Trophoblast cell (in vitro differentiated cells and primary cell): ENCODE data around the gene ENO2.
"Not testable (repeated sequence)": the region's sequence is repeated elsewhere in the genome, so short reads cannot be mapped to it uniquely, and the experiment has no call there.

ENCODE experiments used
- DNase-seq, 2 donors: peaks; one replicate each; pipeline ENCODE4 v3.0.0-alpha.2; 2016
- H2AFZ ChIP-seq: 2 replicates; pipeline ENCODE4 v1.6.1; 2013; ENCODE audit warnings: low read length, moderate library complexity, mild to moderate bottlenecking; ENCODE audit not compliant: insufficient read depth, poor library complexity
- H2AK5ac ChIP-seq: 2 replicates; pipeline ENCODE4 v1.6.1; 2013; ENCODE audit warnings: mild to moderate bottlenecking, low read length
- H2BK120ac ChIP-seq: 2 replicates; pipeline ENCODE4 v1.6.1; 2013; ENCODE audit warnings: low read length, mild to moderate bottlenecking, moderate library complexity; ENCODE audit not compliant: insufficient read depth, poor library complexity
- H2BK12ac ChIP-seq: 2 replicates; pipeline ENCODE4 v1.6.1; 2013; ENCODE audit warnings: mild to moderate bottlenecking, low read length, moderate library complexity
- H2BK5ac ChIP-seq: 2 replicates; pipeline ENCODE4 v1.6.1; 2013; ENCODE audit warnings: low read length, low read depth, moderate library complexity, mild to moderate bottlenecking; ENCODE audit not compliant: poor library complexity
- H3K14ac ChIP-seq: 2 replicates; pipeline ENCODE4 v1.6.1; 2013; ENCODE audit warnings: mild to moderate bottlenecking, low read length
- H3K18ac ChIP-seq: 2 replicates; pipeline ENCODE4 v1.6.1; 2013; ENCODE audit warnings: mild to moderate bottlenecking, low read length
- H3K23ac ChIP-seq: 2 replicates; pipeline ENCODE4 v1.6.1; 2013; ENCODE audit warnings: low read length
- H3K27ac ChIP-seq: 2 replicates; pipeline ENCODE4 v1.5.1; 2013; ENCODE audit warnings: low read depth, mild to moderate bottlenecking, inconsistent platforms, low read length, moderate library complexity
- H3K27me3 ChIP-seq: 2 replicates; pipeline ENCODE4 v1.6.1; 2013; ENCODE audit warnings: inconsistent platforms, mild to moderate bottlenecking, low read length, moderate library complexity; ENCODE audit not compliant: insufficient read depth
- H3K36me3 ChIP-seq, 2 experiments: 1 replicate in 1 of 2; 2 replicates in 1 of 2; pipeline ENCODE4 v1.6.1; 2013; ENCODE audit warnings: low read length in 2 of 2, mild to moderate bottlenecking in 2 of 2, moderate library complexity in 1 of 2; ENCODE audit not compliant: insufficient read depth in 2 of 2, control insufficient read depth in 1 of 2
- H3K4ac ChIP-seq: 2 replicates; pipeline ENCODE4 v1.6.1; 2013; ENCODE audit warnings: low read depth, mild to moderate bottlenecking, low read length, moderate library complexity
- H3K4me1 ChIP-seq, 2 experiments: 1 replicate in 1 of 2; 2 replicates in 1 of 2; pipeline ENCODE4 v1.6.1; 2013; ENCODE audit warnings: low read length in 2 of 2, mild to moderate bottlenecking in 2 of 2, moderate library complexity in 1 of 2; ENCODE audit not compliant: insufficient read depth in 2 of 2, control insufficient read depth in 1 of 2
- H3K4me2 ChIP-seq: 2 replicates; pipeline ENCODE4 v1.6.1; 2013; ENCODE audit warnings: inconsistent platforms, mild to moderate bottlenecking, low read length, moderate library complexity
- H3K4me3 ChIP-seq: 2 replicates; pipeline ENCODE4 v1.5.1; 2013; ENCODE audit warnings: mild to moderate bottlenecking, low read depth, low read length, inconsistent platforms
- H3K79me1 ChIP-seq: one replicate; pipeline ENCODE4 v1.6.1; 2013; ENCODE audit warnings: low read length
- H3K79me2 ChIP-seq: 2 replicates; pipeline ENCODE4 v1.6.1; 2013; ENCODE audit warnings: low read length, mild to moderate bottlenecking; ENCODE audit not compliant: control insufficient read depth, insufficient read depth, poor library complexity
- H3K9ac ChIP-seq: 2 replicates; pipeline ENCODE4 v1.6.1; 2013; ENCODE audit warnings: mild to moderate bottlenecking, low read length
- H3K9me3 ChIP-seq: 2 replicates; pipeline ENCODE4 v1.6.1; 2013; ENCODE audit warnings: low read depth, mild to moderate bottlenecking, control low read depth, inconsistent platforms, low read length; ENCODE audit not compliant: insufficient read depth
- H4K12ac ChIP-seq: 2 replicates; pipeline ENCODE4 v1.6.1; 2013; ENCODE audit warnings: low read depth, mild to moderate bottlenecking, low read length, moderate library complexity
- H4K8ac ChIP-seq: 2 replicates; pipeline ENCODE4 v1.6.1; 2013; ENCODE audit warnings: low read depth, mild to moderate bottlenecking, low read length, moderate library complexity
- H4K91ac ChIP-seq: one replicate; pipeline ENCODE4 v1.6.1; 2013; ENCODE audit warnings: low read depth, mild to moderate bottlenecking, low read length, moderate library complexity
- WGBS: extraction: QIAGEN DNeasy Blood & Tissue Kit; methylation state at CpG from one replicate; pipeline ENCODE4 v1.1.7; 2013; ENCODE audit warnings: missing lambda C conversion rate; ENCODE audit not compliant: insufficient read length, insufficient coverage; ENCODE audit errors: extremely low coverage; 5-methylcytosine and 5-hydroxymethylcytosine counted together

ENO2 gene

DNA sequence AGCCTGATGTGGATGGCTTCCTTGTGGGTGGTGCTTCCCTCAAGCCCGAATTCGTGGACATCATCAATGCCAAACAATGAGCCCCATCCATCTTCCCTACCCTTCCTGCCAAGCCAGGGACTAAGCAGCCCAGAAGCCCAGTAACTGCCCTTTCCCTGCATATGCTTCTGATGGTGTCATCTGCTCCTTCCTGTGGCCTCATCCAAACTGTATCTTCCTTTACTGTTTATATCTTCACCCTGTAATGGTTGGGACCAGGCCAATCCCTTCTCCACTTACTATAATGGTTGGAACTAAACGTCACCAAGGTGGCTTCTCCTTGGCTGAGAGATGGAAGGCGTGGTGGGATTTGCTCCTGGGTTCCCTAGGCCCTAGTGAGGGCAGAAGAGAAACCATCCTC, 44.1 kb upstream of the ENO2 start:
- not testable (repeated sequence) for H3K9ac ChIP-seq, H3K4ac ChIP-seq, H3K14ac ChIP-seq, H3K27me3 ChIP-seq, H3K4me2 ChIP-seq, H3K4me3 ChIP-seq, DNase-seq, H2BK5ac ChIP-seq, H2AK5ac ChIP-seq, H4K91ac ChIP-seq, H2BK12ac ChIP-seq, H3K27ac ChIP-seq, H4K8ac ChIP-seq, H3K18ac ChIP-seq, H4K12ac ChIP-seq, H2BK120ac ChIP-seq, H3K23ac ChIP-seq, H3K9me3 ChIP-seq, H2AFZ ChIP-seq
- no CpG with 5 or more reads among the region's 4 CpGs for WGBS
- Histone ChIP-seq H3K36me3 (peaks cover 32 to 37% of the 10 kb centered on the region in 2 experiments), H3K79me2 (peaks cover 20% of the 10 kb centered on the region), H3K4me1 (peaks cover 17 to 26% of the 10 kb centered on the region in 2 experiments), H3K79me1 (peaks cover 20% of the 10 kb centered on the region)

GRCh38 chr12:6871052-6871957, 43.1 kb upstream of the ENO2 start:
- Histone ChIP-seq H4K12ac (peak overlapping the region; percentile 14), H3K27ac (no peak overlapping the region), H2AFZ (no peak overlapping the region)

GRCh38 chr12:6872073-6873048, 42.0 kb upstream of the ENO2 start:
- peak; percentile 74 to 86 for DNase-seq
- no CpG with 5 or more reads among the region's 40 CpGs for WGBS
- H2BK5ac ChIP-seq = peak overlapping the region; percentile 45
- peak overlapping the region; percentile 92 for H3K4me2 ChIP-seq
- peak overlapping the region; percentile 96 for H3K9ac ChIP-seq
- H3K14ac ChIP-seq = peak overlapping the region; percentile 78
- peak overlapping the region; percentile 53 for H4K91ac ChIP-seq
- H3K23ac ChIP-seq = no peak overlapping the region
- H2BK120ac ChIP-seq = peak overlapping the region; percentile 60
- H3K4me3 ChIP-seq = peak overlapping the region; percentile 91
- H3K4me1 ChIP-seq = peaks cover 14 to 23% of the 10 kb centered on the region in 2 experiments
- H4K8ac ChIP-seq = peak overlapping the region; percentile 56
- H2BK12ac ChIP-seq = no peak overlapping the region
- H3K27me3 ChIP-seq = no peaks in the 10 kb centered on the region
- peak overlapping the region; percentile 72 for H3K4ac ChIP-seq
- H4K12ac ChIP-seq = peak overlapping the region; percentile 86
- peaks cover 18% of the 10 kb centered on the region for H3K79me1 ChIP-seq
- peak overlapping the region; percentile 91 for H2AK5ac ChIP-seq
- H3K18ac ChIP-seq = peak overlapping the region; percentile 64
- peaks cover 3% of the 10 kb centered on the region for H3K9me3 ChIP-seq
- peaks cover 22 to 29% of the 10 kb centered on the region in 2 experiments for H3K36me3 ChIP-seq
- H3K27ac ChIP-seq = peak overlapping the region; percentile 67
- H2AFZ ChIP-seq = peak overlapping the region; percentile 44
- H3K79me2 ChIP-seq = peaks cover 20% of the 10 kb centered on the region

More at GRCh38 chr12:6871052-6871957, 43.1 kb upstream of the ENO2 start:
- no peak overlapping the region for H4K91ac ChIP-seq
- no peak overlapping the region for H3K4me3 ChIP-seq
- peaks cover 3% of the 10 kb centered on the region for H3K9me3 ChIP-seq
- peak overlapping the region; percentile 92 for H3K4me2 ChIP-seq
- no peak overlapping the region for H4K8ac ChIP-seq
- peak overlapping the region; percentile 11 for H2AK5ac ChIP-seq
- WGBS = no CpG with 5 or more reads among the region's 12 CpGs
- no peak overlapping the region for H3K9ac ChIP-seq
- no peak overlapping the region for H2BK12ac ChIP-seq
- H2BK5ac ChIP-seq = no peak overlapping the region
- H3K79me2 ChIP-seq = peaks cover 20% of the 10 kb centered on the region
- no peak overlapping the region for H3K14ac ChIP-seq
- DNase-seq = peak; percentile 33 to 44
- no peak overlapping the region for H3K4ac ChIP-seq
- H3K23ac ChIP-seq = no peak overlapping the region
- peaks cover 17 to 26% of the 10 kb centered on the region in 2 experiments for H3K4me1 ChIP-seq
- no peak overlapping the region for H2BK120ac ChIP-seq
- no peak overlapping the region for H3K18ac ChIP-seq
- peaks cover 24 to 30% of the 10 kb centered on the region in 2 experiments for H3K36me3 ChIP-seq
- peaks cover 20% of the 10 kb centered on the region for H3K79me1 ChIP-seq
- H3K27me3 ChIP-seq = no peaks in the 10 kb centered on the region
